Measurements from ENCODE around the gene ZMIZ1. TPM values are rescaled to one million over a fixed set of nuclear protein-coding genes. Genes with fewer than 3 reads are reported as not detected.

Gene ZMIZ1
- total RNA-seq, 4 donors from 2014 or later, result 71.9 to 104 (median 79.5) TPM

GRCh38 chr10:79223091-79224048, 154.6 kb downstream of the ZMIZ1 start:
- peaks cover 52% of the 10 kb centered on the region for H3K4me1 ChIP-seq
- TF ChIP-seq CTCF (IDR thresholded peaks at IDR 0.05), result no peak
- peak in 1 of 3 donors; percentile 42 for TF ChIP-seq POLR2AphosphoS5 (IDR thresholded peaks at IDR 0.05)
- no peak for TF ChIP-seq POLR2A (IDR thresholded peaks at IDR 0.05)
- TF ChIP-seq EP300 (IDR thresholded peaks at IDR 0.05), result peak; percentile 62
- peak overlapping the region; percentile 71 for H3K27ac ChIP-seq
- H3K27me3 ChIP-seq, result no peaks in the 10 kb centered on the region
- no peaks in the 10 kb centered on the region for H3K9me3 ChIP-seq
- H3K4me3 ChIP-seq, result no peak overlapping the region
- peaks cover 27% of the 10 kb centered on the region for H3K36me3 ChIP-seq
- 79% methylated on average over 12 of the region's 22 CpGs for WGBS
- DNase-seq (ENCODE audit: low spot score in 2 of 2), result no peak

- no peak for DNase-seq (ENCODE audit: low spot score in 2 of 2)
- Histone ChIP-seq H3K36me3 (peaks cover 23% of the 10 kb centered on the region), H3K9me3 (no peaks in the 10 kb centered on the region), H3K27ac (peak overlapping the region; percentile 71), H3K4me1 (peaks cover 62% of the 10 kb centered on the region), H3K4me3 (no peak overlapping the region), H3K27me3 (no peaks in the 10 kb centered on the region)
- WGBS, result 86% methylated on average over 10 of the region's 11 CpGs
- TF ChIP-seq EP300 (IDR thresholded peaks at IDR 0.05) (no peak), POLR2A (IDR thresholded peaks at IDR 0.05) (no peak), CTCF (IDR thresholded peaks at IDR 0.05) (no peak), POLR2AphosphoS5 (IDR thresholded peaks at IDR 0.05) (no peak)
Measured at GRCh38 chr10:79224263-79224949, 155.6 kb downstream of the ZMIZ1 start.

- no peaks in the 10 kb centered on the region for H3K27me3 ChIP-seq
- H3K4me3 ChIP-seq, result no peak overlapping the region
- H3K4me1 ChIP-seq, result peaks cover 67% of the 10 kb centered on the region
- H3K36me3 ChIP-seq, result peaks cover 23% of the 10 kb centered on the region
- no peak overlapping the region for H3K27ac ChIP-seq
- WGBS, result 93% methylated on average over 5 of the region's 5 CpGs
- no peak for DNase-seq (ENCODE audit: low spot score in 2 of 2)
- TF ChIP-seq POLR2AphosphoS5 (IDR thresholded peaks at IDR 0.05), result no peak
- no peak for TF ChIP-seq POLR2A (IDR thresholded peaks at IDR 0.05)
- no peak for TF ChIP-seq EP300 (IDR thresholded peaks at IDR 0.05)
- no peak for TF ChIP-seq CTCF (IDR thresholded peaks at IDR 0.05)
- no peaks in the 10 kb centered on the region for H3K9me3 ChIP-seq
Measured at GRCh38 chr10:79224992-79225391, 156.2 kb downstream of the ZMIZ1 start.

GRCh38 chr10:79226391-79227245, 157.9 kb downstream of the ZMIZ1 start:
- no peak for TF ChIP-seq POLR2A (IDR thresholded peaks at IDR 0.05)
- H3K9me3 ChIP-seq, result no peaks in the 10 kb centered on the region
- H3K4me3 ChIP-seq, result no peak overlapping the region
- WGBS, result 86% methylated on average over 4 of the region's 4 CpGs
- H3K4me1 ChIP-seq, result peaks cover 58% of the 10 kb centered on the region
- no peaks in the 10 kb centered on the region for H3K27me3 ChIP-seq
- DNase-seq (ENCODE audit: low spot score in 2 of 2), result no peak
- peaks cover 26% of the 10 kb centered on the region for H3K36me3 ChIP-seq
- H3K27ac ChIP-seq, result no peak overlapping the region

GRCh38 chr10:79229071-79229541, 160.3 kb downstream of the ZMIZ1 start:
- no peaks in the 10 kb centered on the region for H3K9me3 ChIP-seq
- H3K4me1 ChIP-seq, result peaks cover 46% of the 10 kb centered on the region
- DNase-seq (ENCODE audit: low spot score in 2 of 2), result no peak
- peak overlapping the region; percentile 73 for H3K27ac ChIP-seq
- no peak overlapping the region for H3K4me3 ChIP-seq
- H3K27me3 ChIP-seq, result no peaks in the 10 kb centered on the region
- H3K36me3 ChIP-seq, result peaks cover 14% of the 10 kb centered on the region
- TF ChIP-seq POLR2A (IDR thresholded peaks at IDR 0.05), result no peak
- TF ChIP-seq POLR2AphosphoS5 (IDR thresholded peaks at IDR 0.05), result no peak
- no peak for TF ChIP-seq EP300 (IDR thresholded peaks at IDR 0.05)
- TF ChIP-seq CTCF (IDR thresholded peaks at IDR 0.05), result no peak
- WGBS, result 61% methylated on average over 4 of the region's 5 CpGs

Data from suprapubic skin (tissue), 4 donors.